A673 (cell line): ENCODE measurements around the gene UQCC2.

ENCODE experiments used
- CTCF ChIP-seq: fragments of 300-800, 200-600 bp; sonication (generic); conservative IDR thresholded peaks from 2 replicates; pipeline ENCODE4 v1.5.1; 2017; ENCODE audit warnings: low read depth, mild to moderate bottlenecking, antibody characterized with exemption, low read length, moderate library complexity, mixed read lengths
- EZH2 ChIP-seq: fragments of 200-600 bp; sonication (generic); IDR thresholded peaks from 2 replicates; pipeline ENCODE4 v1.6.1; 2017; ENCODE audit warnings: borderline replicate concordance, low read depth, mild to moderate bottlenecking, mixed read lengths, antibody characterized with exemption, low read length; ENCODE audit not compliant: poor library complexity, severe bottlenecking

GRCh38 chr6:33690766-33691165 lies 20.7 kb downstream of the UQCC2 start:
- TF ChIP-seq CTCF (no peak), EZH2 (no peak)
